Caco-2 (cell line): ENCODE results near the gene SLC39A5. TPM values are rescaled to one million over a fixed set of nuclear protein-coding genes. Genes with fewer than 3 reads are reported as not detected.

Experiments
- BruUV-seq: library from RNA; stranded (reverse); fragments of 400-500 nt; replicated peaks from 2 replicates; lab custom pipeline; 2021; lab: Mats Ljungman, UMichigan
- CTCF ChIA-PET: fragments of 300-600 bp; sonication (Branson Sonifier 250); formaldehyde crosslinking; loops from one replicate; lab custom pipeline; 2022; ENCODE audit warnings: antibody characterized with exemption; lab: Charles Lee
- POLR2A ChIA-PET: fragments of 300-600 bp; sonication (Branson Sonifier 250); formaldehyde crosslinking; loops from one replicate; lab custom pipeline; 2022; ENCODE audit warnings: antibody characterized with exemption; lab: Charles Lee
- DNase-seq, 2 experiments: peaks; one replicate each; pipeline versions ENCODE4 v3.0.0 to v3.0.0-alpha.2; 2020 to 2022
- H3K27me3 ChIP-seq: replicated peaks from 2 replicates; pipeline ENCODE4 v1.6.0; 2011; ENCODE audit warnings: low read length; ENCODE audit not compliant: control insufficient read depth, insufficient read depth
- H3K36me3 ChIP-seq: 2 replicates; pipeline ENCODE4 v1.5.1; 2011; ENCODE audit warnings: low read length; ENCODE audit not compliant: control insufficient read depth, insufficient read depth
- H3K4me1 ChIP-seq: fragments of 250-450 bp; sonication (Bioruptor Pico); 2 replicates; pipeline ENCODE4 v1.5.1; 2020; ENCODE audit warnings: mild to moderate bottlenecking
- H3K4me3 ChIP-seq: 2 replicates; pipeline ENCODE4 v1.5.1; 2011; ENCODE audit warnings: low read depth, mild to moderate bottlenecking, control low read depth, low read length
- H3K9me3 ChIP-seq: fragments of 250-450 bp; sonication (Bioruptor Pico); 2 replicates; pipeline ENCODE4 v1.5.1; 2020; ENCODE audit warnings: mild to moderate bottlenecking, moderate library complexity
- H3K27ac Mint-ChIP-seq: one replicate; pipeline ENCODE4 v1.8.0; 2022; ENCODE audit warnings: mixed read lengths; ENCODE audit not compliant: unreplicated experiment
- H3K27me3 Mint-ChIP-seq: one replicate; pipeline ENCODE4 v1.8.0; 2022; ENCODE audit warnings: mixed read lengths; ENCODE audit not compliant: insufficient read depth, unreplicated experiment
- H3K36me3 Mint-ChIP-seq: one replicate; pipeline ENCODE4 v1.8.0; 2022; ENCODE audit warnings: mild to moderate bottlenecking, mixed read lengths; ENCODE audit not compliant: insufficient read depth, unreplicated experiment
- H3K4me1 Mint-ChIP-seq: one replicate; pipeline ENCODE4 v1.8.0; 2022; ENCODE audit warnings: low read depth, mixed read lengths; ENCODE audit not compliant: unreplicated experiment
- H3K4me3 Mint-ChIP-seq: one replicate; pipeline ENCODE4 v1.8.0; 2022; ENCODE audit warnings: mild to moderate bottlenecking, moderate library complexity, mixed read lengths; ENCODE audit not compliant: unreplicated experiment
- H3K9me3 Mint-ChIP-seq: one replicate; pipeline ENCODE4 v1.8.0; 2022; ENCODE audit warnings: mixed read lengths; ENCODE audit not compliant: unreplicated experiment
- CTCF ChIP-seq, 2 experiments: fragments of 200-600 bp in 1 of 2; IDR thresholded peaks; 1 replicate in 1 of 2; 2 replicates in 1 of 2; pipeline versions ENCODE4 v1.5.1 to v1.8.0; 2011 to 2022; ENCODE audit warnings: antibody characterized with exemption in 1 of 2, control low read depth in 1 of 2, inconsistent platforms in 1 of 2, low read depth in 1 of 2, low read length in 1 of 2, mild to moderate bottlenecking in 1 of 2, moderate library complexity in 1 of 2; ENCODE audit not compliant: insufficient read depth in 1 of 2, severe bottlenecking in 1 of 2, unreplicated experiment in 1 of 2
- intact Hi-C: fragments of 100-400 bp; cut with micrococcal nuclease; formaldehyde crosslinking; loops from one replicate; pipeline ENCODE4 v1.10.0; 2022; ENCODE audit not compliant: unreplicated experiment
- total RNA-seq: library from RNA; stranded (reverse); gene quantifications from 2 replicates; pipeline ENCODE4 v1.2.3, GENCODE V29; 2022

Gene SLC39A5
- total RNA-seq, 1 experiment from 2014 or later: 110 TPM

- ChIA-PET CTCF (interaction anchor here (0.6 to 1.0 kb wide), 2 partner anchors 15 to 30 kb away, joined by 3 to 4 read pairs; no protein-coding TSS in a partner anchor), POLR2A (no interaction called here)
- intact Hi-C loops: no loop called here
- Mint-ChIP-seq H3K27ac (no peak overlapping the region), H3K4me3 (no peak overlapping the region), H3K36me3 (peaks cover 71% of the 10 kb centered on the region), H3K4me1 (no peaks in the 10 kb centered on the region), H3K9me3 (no peaks in the 10 kb centered on the region), H3K27me3 (no peaks in the 10 kb centered on the region)
- TF ChIP-seq CTCF (IDR thresholded peaks at IDR 0.05; ENCODE audit: insufficient read depth in 1 of 2, low read depth in 1 of 2, low read length in 1 of 2, severe bottlenecking in 1 of 2, unreplicated experiment in 1 of 2): no peak
- Histone ChIP-seq H3K4me1 (peaks cover 11% of the 10 kb centered on the region), H3K36me3 (peaks cover 5% of the 10 kb centered on the region), H3K27me3 (no peaks in the 10 kb centered on the region), H3K4me3 (no peak overlapping the region), H3K9me3 (no peaks in the 10 kb centered on the region)
- no TSS peak for BruUV-seq
- DNase-seq: no peak
Observed at GRCh38 chr12:56252649-56253048, 22.8 kb downstream of the SLC39A5 start.

GRCh38 chr12:56253091-56253490 lies 23.2 kb downstream of the SLC39A5 start:
- H3K27ac Mint-ChIP-seq: no peak overlapping the region
- Histone ChIP-seq H3K27me3 (no peaks in the 10 kb centered on the region), H3K4me3 (no peak overlapping the region), H3K36me3 (peaks cover 5% of the 10 kb centered on the region), H3K4me1 (peaks cover 11% of the 10 kb centered on the region), H3K9me3 (no peaks in the 10 kb centered on the region)
- no peak overlapping the region for H3K4me3 Mint-ChIP-seq
- intact Hi-C loops: no loop called here
- no peak for DNase-seq
- H3K27me3 Mint-ChIP-seq: no peaks in the 10 kb centered on the region
- TF ChIP-seq CTCF (IDR thresholded peaks at IDR 0.05; ENCODE audit: insufficient read depth in 1 of 2, low read depth in 1 of 2, low read length in 1 of 2, severe bottlenecking in 1 of 2, unreplicated experiment in 1 of 2): no peak
- no TSS peak for BruUV-seq
- no peaks in the 10 kb centered on the region for H3K9me3 Mint-ChIP-seq
- no peaks in the 10 kb centered on the region for H3K4me1 Mint-ChIP-seq
- ChIA-PET POLR2A (no interaction called here), CTCF (interaction anchor here (0.6 kb wide), 1 partner anchor 15 kb away, joined by 3 read pairs; no protein-coding TSS in a partner anchor)
- peaks cover 68% of the 10 kb centered on the region for H3K36me3 Mint-ChIP-seq

GRCh38 chr12:56255671-56256070 lies 25.8 kb downstream of the SLC39A5 start:
- Histone ChIP-seq H3K4me1 (peaks cover 18% of the 10 kb centered on the region), H3K4me3 (no peak overlapping the region), H3K9me3 (no peaks in the 10 kb centered on the region), H3K36me3 (peaks cover 5% of the 10 kb centered on the region), H3K27me3 (no peaks in the 10 kb centered on the region)
- Mint-ChIP-seq H3K9me3 (no peaks in the 10 kb centered on the region), H3K36me3 (peaks cover 50% of the 10 kb centered on the region), H3K27me3 (no peaks in the 10 kb centered on the region), H3K4me3 (no peak overlapping the region), H3K27ac (no peak overlapping the region), H3K4me1 (peaks cover 13% of the 10 kb centered on the region)
- no peak for TF ChIP-seq CTCF (IDR thresholded peaks at IDR 0.05; ENCODE audit: insufficient read depth in 1 of 2, low read depth in 1 of 2, low read length in 1 of 2, severe bottlenecking in 1 of 2, unreplicated experiment in 1 of 2)
- CTCF ChIA-PET: no interaction called here
- POLR2A ChIA-PET: no interaction called here
- no TSS peak for BruUV-seq
- intact Hi-C loops: loop anchor here (2.0 to 5.0 kb wide), 2 partner anchors 25 to 33 kb away; partner anchors contain the start of genes NABP2, RNF41 and SLC39A5
- DNase-seq: no peak
